Activated B cell treated with CpG ODN at 0.5 μM for 24 hours (primary cell): ENCODE measurements around the gene CCIN. TPM values are rescaled to one million over a fixed set of nuclear protein-coding genes. Genes with fewer than 3 reads are reported as not detected.

Experiments
- ATAC-seq: fragments of 200-7000 bp; cut with Tn5 transposase; one replicate; pipeline ENCODE4 v1.10.0; 2021; ENCODE audit warnings: low read depth, mild to moderate bottlenecking, moderate library complexity
- CTCF ChIA-PET: fragments of 350-600 bp; sonication (Branson Sonifier 250); formaldehyde crosslinking; loops from one replicate; lab custom pipeline; 2021; ENCODE audit warnings: antibody characterized with exemption; lab: Charles Lee
- POLR2A ChIA-PET: fragments of 350-600 bp; sonication (Branson Sonifier 250); formaldehyde crosslinking; loops from one replicate; lab custom pipeline; 2021; ENCODE audit warnings: antibody characterized with exemption; lab: Charles Lee
- DNase-seq: peaks from one replicate; pipeline ENCODE4 v3.0.0; 2022
- H3K27ac Mint-ChIP-seq: one replicate; pipeline ENCODE4 v1.8.0; 2020; ENCODE audit warnings: mixed read lengths
- H3K27me3 Mint-ChIP-seq: one replicate; pipeline ENCODE4 v1.8.0; 2021; ENCODE audit warnings: mixed read lengths
- H3K36me3 Mint-ChIP-seq: one replicate; pipeline ENCODE4 v1.8.0; 2021; ENCODE audit warnings: low read depth, mixed read lengths
- H3K4me1 Mint-ChIP-seq: one replicate; pipeline ENCODE4 v1.8.0; 2021; ENCODE audit warnings: mixed read lengths
- H3K4me3 Mint-ChIP-seq: one replicate; pipeline ENCODE4 v1.8.0; 2020; ENCODE audit warnings: mild to moderate bottlenecking, mixed read lengths
- H3K9me3 Mint-ChIP-seq: one replicate; pipeline ENCODE4 v1.8.0; 2020; ENCODE audit warnings: mixed read lengths
- intact Hi-C: fragments of 100-400 bp; cut with micrococcal nuclease; formaldehyde crosslinking; loops from one replicate; pipeline ENCODE4 v1.15.1; 2024
- total RNA-seq: library from RNA; stranded (reverse); gene quantifications from 2 replicates; pipeline ENCODE4 v1.2.3, GENCODE V29; 2022
- TF ChIP-seq, protein P1 (sequence below): fragments of 200-600 bp; IDR thresholded peaks from one replicate; pipeline ENCODE4 v1.8.0; 2022; ENCODE audit warnings: antibody characterized with exemption, mild to moderate bottlenecking

The CCIN gene
- not detected in 2 replicates for total RNA-seq

DNA sequence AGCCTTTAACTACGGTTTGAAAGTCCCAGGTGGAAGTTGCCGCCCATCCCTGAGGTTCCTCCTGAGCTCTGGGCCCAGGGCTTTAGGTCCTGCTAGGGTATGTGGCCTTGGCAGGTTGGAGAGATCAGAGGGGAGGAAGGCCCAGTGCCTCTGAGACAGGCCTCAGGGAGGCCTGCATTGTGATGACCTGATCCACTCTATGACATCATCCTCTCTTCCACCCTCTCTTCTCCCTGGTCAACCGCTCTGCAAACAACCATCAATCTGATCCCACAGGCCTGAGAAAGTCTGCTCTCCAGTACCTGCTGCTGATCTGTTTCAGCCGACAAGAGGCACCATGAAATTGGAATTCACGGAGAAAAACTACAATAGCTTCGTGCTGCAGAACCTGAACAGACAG is at the start of gene CCIN:
CCIN (plus strand) TSS at position 223 of the 400 bp plus-strand sequence; CDS start at position 338, 115 bp downstream.
- intact Hi-C loops, result no loop called here
- ATAC-seq (no peak), DNase-seq (no peak)
- ChIA-PET POLR2A (interaction anchor here (0.6 to 1.0 kb wide), 2 partner anchors 14 to 77 kb away, joined by 3 to 4 read pairs; no protein-coding TSS in a partner anchor), CTCF (interaction anchor here (1.1 to 10.6 kb wide), 3 partner anchors 21 to 67 kb away, joined by 4 to 299 read pairs (median 25); partner anchors contain the start of gene CLTA)
- Mint-ChIP-seq H3K4me1 (peaks cover 7% of the 10 kb centered on the region), H3K9me3 (no peaks in the 10 kb centered on the region), H3K27me3 (peaks cover 1% of the 10 kb centered on the region), H3K27ac (no peak within 1 kb of the TSS), H3K36me3 (no peaks in the 10 kb centered on the region), H3K4me3 (no peak within 1 kb of the TSS)
- TF ChIP-seq, protein P1, sequence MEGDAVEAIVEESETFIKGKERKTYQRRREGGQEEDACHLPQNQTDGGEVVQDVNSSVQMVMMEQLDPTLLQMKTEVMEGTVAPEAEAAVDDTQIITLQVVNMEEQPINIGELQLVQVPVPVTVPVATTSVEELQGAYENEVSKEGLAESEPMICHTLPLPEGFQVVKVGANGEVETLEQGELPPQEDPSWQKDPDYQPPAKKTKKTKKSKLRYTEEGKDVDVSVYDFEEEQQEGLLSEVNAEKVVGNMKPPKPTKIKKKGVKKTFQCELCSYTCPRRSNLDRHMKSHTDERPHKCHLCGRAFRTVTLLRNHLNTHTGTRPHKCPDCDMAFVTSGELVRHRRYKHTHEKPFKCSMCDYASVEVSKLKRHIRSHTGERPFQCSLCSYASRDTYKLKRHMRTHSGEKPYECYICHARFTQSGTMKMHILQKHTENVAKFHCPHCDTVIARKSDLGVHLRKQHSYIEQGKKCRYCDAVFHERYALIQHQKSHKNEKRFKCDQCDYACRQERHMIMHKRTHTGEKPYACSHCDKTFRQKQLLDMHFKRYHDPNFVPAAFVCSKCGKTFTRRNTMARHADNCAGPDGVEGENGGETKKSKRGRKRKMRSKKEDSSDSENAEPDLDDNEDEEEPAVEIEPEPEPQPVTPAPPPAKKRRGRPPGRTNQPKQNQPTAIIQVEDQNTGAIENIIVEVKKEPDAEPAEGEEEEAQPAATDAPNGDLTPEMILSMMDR, result no peak

GRCh38 chr9:36119476-36119875 is 49.7 kb upstream of the CCIN start:
- no peaks in the 10 kb centered on the region for H3K9me3 Mint-ChIP-seq
- H3K36me3 Mint-ChIP-seq, result peaks cover 13% of the 10 kb centered on the region
- no peaks in the 10 kb centered on the region for H3K27me3 Mint-ChIP-seq
- no peak overlapping the region for H3K4me3 Mint-ChIP-seq
- CTCF ChIA-PET, result interaction anchor here (0.6 to 1.5 kb wide), 2 partner anchors 17 to 28 kb away, joined by 3 to 4 read pairs; no protein-coding TSS in a partner anchor
- no peak for DNase-seq
- H3K4me1 Mint-ChIP-seq, result no peaks in the 10 kb centered on the region
- TF ChIP-seq, protein P1, result no peak
- no peak overlapping the region for H3K27ac Mint-ChIP-seq
- intact Hi-C loops, result no loop called here
- ATAC-seq, result no peak
- POLR2A ChIA-PET, result no interaction called here

- no peak overlapping the region for H3K27ac Mint-ChIP-seq
- TF ChIP-seq, protein P1, result no peak
These were observed 48.5 kb upstream of the CCIN start for GRCh38 chr9:36120705-36121104.

DNA sequence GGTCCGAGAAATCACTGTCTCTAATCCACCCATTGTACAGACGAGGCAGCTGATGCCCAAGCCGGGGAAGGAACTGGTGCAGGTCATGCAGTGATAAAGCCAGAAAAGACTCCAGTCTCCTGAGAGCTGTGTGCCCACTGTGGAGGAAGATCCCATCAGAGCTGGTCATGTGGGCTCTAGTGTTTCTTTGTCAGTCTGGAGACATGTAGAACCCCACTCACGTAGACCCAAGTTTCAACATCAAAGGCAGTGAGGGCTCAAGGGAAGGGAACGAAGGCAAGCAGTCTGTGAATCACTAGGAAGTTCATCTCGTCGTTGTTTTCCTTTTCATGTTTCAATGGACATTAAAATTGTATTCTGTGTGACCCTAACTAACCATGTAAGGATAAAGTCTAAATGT is 47.2 kb upstream of the CCIN start:
- TF ChIP-seq, protein P1, result no peak
- ChIA-PET POLR2A (interaction anchor here (1.4 kb wide), 1 partner anchor 45 kb away, joined by 3 read pairs; no protein-coding TSS in a partner anchor), CTCF (no interaction called here)
- no peak for ATAC-seq
- Mint-ChIP-seq H3K27me3 (no peaks in the 10 kb centered on the region), H3K36me3 (peaks cover 13% of the 10 kb centered on the region), H3K4me3 (no peak overlapping the region), H3K4me1 (no peaks in the 10 kb centered on the region), H3K9me3 (no peaks in the 10 kb centered on the region), H3K27ac (no peak overlapping the region)
- no peak for DNase-seq
- intact Hi-C loops, result no loop called here

More at GRCh38 chr9:36120705-36121104, 48.5 kb upstream of the CCIN start:
- Mint-ChIP-seq H3K4me1 (no peaks in the 10 kb centered on the region), H3K27me3 (no peaks in the 10 kb centered on the region), H3K4me3 (no peak overlapping the region), H3K36me3 (peaks cover 13% of the 10 kb centered on the region), H3K9me3 (no peaks in the 10 kb centered on the region)
- intact Hi-C loops, result no loop called here
- ATAC-seq (no peak), DNase-seq (no peak)
- ChIA-PET CTCF (no interaction called here), POLR2A (no interaction called here)

GRCh38 chr9:36123515-36123914 is 45.7 kb upstream of the CCIN start:
- POLR2A ChIA-PET, result interaction anchor here (1.1 kb wide), 1 partner anchor 29 kb away, joined by 9 read pairs; no protein-coding TSS in a partner anchor
- peaks cover 14% of the 10 kb centered on the region for H3K4me1 Mint-ChIP-seq
- ATAC-seq (no peak), DNase-seq (no peak)
- H3K9me3 Mint-ChIP-seq, result no peaks in the 10 kb centered on the region
- H3K36me3 Mint-ChIP-seq, result peaks cover 13% of the 10 kb centered on the region
- CTCF ChIA-PET, result interaction anchor here (0.8 to 1.4 kb wide), 2 partner anchors 21 to 41 kb away, joined by 3 to 4 read pairs; no protein-coding TSS in a partner anchor
- no peak overlapping the region for H3K4me3 Mint-ChIP-seq
- no peaks in the 10 kb centered on the region for H3K27me3 Mint-ChIP-seq
- no peak overlapping the region for H3K27ac Mint-ChIP-seq
- TF ChIP-seq, protein P1, result no peak
- intact Hi-C loops, result no loop called here
